A549 treated with Mapracorat at 1 μM for 4 hours (cell line): ENCODE data around the gene GJB2. TPM values are rescaled to one million over a fixed set of nuclear protein-coding genes. Genes with fewer than 3 reads are reported as not detected.

Experiments
- total RNA-seq: library from RNA; stranded (reverse); fragments of 200-300 nt; extraction: Qiagen RNA extraction; gene quantifications from 5 replicates; pipeline ENCODE4 v1.2.3, GENCODE V29; 2022

GJB2 gene
- 0.67 to 0.77 TPM (median 0.74 TPM) in 5 replicates for total RNA-seq

GRCh38 chr13:20192836-20193161, at the start of gene GJB2:
Gene GJB2, minus strand, starts transcription at chr13:20192938. Its CDS starts 3,357 bp downstream, at chr13:20189581.

GRCh38 chr13:20231839-20232555, 39.3 kb upstream of the GJB2 start, which contains the start of gene GJB6:
Gene GJB6, minus strand, starts transcription at chr13:20232319. Its CDS starts 8,839 bp downstream, at chr13:20223480.

GRCh38 chr13:20160306-20161274, 32.1 kb downstream of the GJB2 start, which contains the start of gene GJA3:
Gene GJA3, minus strand, starts transcription at chr13:20161052. Its CDS starts 17,764 bp downstream, at chr13:20143288.

Other genes starting within 250 kb of the GJB2 start
- gene ZMYM2, start 234.2 kb downstream of the GJB2 start, total RNA-seq, result 11.9 to 22.3 TPM (median 19.5 TPM) in 5 replicates
- gene GJA3, start 31.9 kb downstream of the GJB2 start, total RNA-seq, result 0.83 to 1.4 TPM (median 1.3 TPM) in 5 replicates
- gene GJB6, start 39.4 kb upstream of the GJB2 start, total RNA-seq, result not detected in 5 replicates